Astrocyte of the hippocampus (primary cell): ENCODE measurements around the gene SAP30BP.

Experiments
- DNase-seq: peaks from one replicate; pipeline ENCODE4 v3.0.0; 2011; ENCODE audit warnings: low read depth, low spot score

SAP30BP gene

DNA sequence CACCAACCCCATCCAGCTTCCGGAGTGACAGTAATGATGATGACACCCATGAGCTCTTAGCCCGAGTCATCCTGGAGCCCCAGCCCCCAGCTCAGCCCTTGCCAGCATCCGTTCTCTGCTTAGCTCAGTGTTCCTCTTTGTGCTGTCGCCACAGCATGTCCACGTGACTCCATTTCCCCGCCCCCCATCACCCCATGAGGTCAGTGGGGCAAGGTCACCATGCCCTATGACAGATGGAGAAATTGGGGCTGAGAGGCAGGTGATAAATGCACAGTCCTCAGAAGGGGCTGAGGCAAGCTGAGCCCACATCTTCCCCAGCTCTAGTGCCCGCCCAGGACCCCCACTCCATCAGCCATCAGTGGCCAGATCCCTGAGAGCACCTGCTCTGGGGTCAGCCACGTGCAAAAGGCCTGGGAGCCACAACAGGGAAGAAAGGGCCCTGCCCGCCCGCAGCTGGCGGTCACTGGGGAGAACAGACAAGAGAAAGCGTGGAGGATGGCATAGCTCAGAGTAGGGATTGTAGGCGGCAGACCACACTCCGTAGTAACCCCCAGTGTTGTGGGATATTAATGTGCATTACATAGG lies 71.2 kb downstream of the SAP30BP start:
- no peak for DNase-seq

- DNase-seq = no peak
These were observed 72.0 kb downstream of the SAP30BP start for GRCh38 chr17:75739174-75739573.

- DNase-seq = no peak
These were observed 72.7 kb downstream of the SAP30BP start for GRCh38 chr17:75739801-75740200.

DNA sequence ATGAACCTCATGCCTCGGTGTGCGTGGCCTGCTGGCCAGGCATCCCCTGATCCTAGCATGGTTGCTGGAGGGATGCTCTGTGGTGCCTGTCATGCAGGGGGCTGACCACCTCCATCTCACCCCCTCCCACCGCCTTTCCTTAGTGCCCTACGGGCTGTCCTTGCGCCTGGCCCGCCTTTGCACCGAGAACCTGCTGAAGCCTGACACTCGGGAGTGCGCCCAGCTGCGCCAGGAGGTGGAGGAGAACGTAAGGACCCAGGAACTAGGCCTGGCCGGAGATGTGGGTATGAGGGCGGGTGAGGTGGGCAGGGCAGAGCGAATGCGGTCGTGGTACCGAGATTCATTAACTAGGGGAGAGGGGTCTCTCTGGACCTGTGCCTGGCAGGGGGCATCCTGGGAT lies 73.1 kb downstream of the SAP30BP start:
- no peak for DNase-seq

- no peak for DNase-seq
These were observed 73.5 kb downstream of the SAP30BP start for GRCh38 chr17:75740631-75741077.

GRCh38 chr17:75742337-75742736 lies 75.2 kb downstream of the SAP30BP start:
- no peak for DNase-seq

DNA sequence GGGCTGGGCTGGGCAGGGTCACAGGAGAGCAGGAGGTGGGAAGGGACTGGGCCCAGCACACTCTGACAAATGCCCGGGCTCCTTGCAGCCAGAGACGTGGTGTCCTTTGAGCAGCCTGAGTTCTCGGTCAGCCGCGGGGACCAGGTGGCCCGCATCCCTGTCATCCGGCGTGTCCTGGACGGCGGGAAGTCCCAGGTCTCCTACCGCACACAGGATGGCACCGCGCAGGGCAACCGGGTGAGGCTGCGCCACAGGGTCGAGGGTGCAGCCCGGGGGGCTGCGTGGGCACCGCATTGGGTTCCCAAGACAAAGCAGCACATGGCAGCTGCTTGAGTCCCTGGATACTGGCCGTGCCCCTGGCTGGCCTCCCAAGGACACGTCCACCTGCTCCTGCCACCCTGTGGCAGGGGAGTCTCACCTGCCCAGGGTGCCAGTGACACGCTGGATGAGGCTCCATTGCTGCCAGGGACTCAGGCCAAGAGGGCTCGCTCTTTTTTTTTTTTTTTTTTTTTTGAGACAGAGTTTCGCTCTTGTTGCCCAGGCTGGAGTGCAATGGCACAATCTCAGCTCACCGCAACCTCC lies 76.6 kb downstream of the SAP30BP start:
- DNase-seq = no peak

DNA sequence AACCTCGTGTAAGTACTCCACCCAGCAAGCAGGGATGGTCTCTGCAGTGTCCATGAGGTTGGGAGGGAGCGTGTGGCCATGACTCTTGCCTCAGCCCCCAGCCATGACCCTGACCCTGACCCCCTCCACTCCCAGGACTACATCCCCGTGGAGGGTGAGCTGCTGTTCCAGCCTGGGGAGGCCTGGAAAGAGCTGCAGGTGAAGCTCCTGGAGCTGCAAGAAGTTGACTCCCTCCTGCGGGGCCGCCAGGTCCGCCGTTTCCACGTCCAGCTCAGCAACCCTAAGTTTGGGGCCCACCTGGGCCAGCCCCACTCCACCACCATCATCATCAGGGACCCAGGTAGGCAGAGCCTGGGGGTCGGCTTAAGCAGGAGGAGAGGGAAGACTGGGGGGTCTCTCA lies 81.6 kb downstream of the SAP30BP start:
- no peak for DNase-seq

DNA sequence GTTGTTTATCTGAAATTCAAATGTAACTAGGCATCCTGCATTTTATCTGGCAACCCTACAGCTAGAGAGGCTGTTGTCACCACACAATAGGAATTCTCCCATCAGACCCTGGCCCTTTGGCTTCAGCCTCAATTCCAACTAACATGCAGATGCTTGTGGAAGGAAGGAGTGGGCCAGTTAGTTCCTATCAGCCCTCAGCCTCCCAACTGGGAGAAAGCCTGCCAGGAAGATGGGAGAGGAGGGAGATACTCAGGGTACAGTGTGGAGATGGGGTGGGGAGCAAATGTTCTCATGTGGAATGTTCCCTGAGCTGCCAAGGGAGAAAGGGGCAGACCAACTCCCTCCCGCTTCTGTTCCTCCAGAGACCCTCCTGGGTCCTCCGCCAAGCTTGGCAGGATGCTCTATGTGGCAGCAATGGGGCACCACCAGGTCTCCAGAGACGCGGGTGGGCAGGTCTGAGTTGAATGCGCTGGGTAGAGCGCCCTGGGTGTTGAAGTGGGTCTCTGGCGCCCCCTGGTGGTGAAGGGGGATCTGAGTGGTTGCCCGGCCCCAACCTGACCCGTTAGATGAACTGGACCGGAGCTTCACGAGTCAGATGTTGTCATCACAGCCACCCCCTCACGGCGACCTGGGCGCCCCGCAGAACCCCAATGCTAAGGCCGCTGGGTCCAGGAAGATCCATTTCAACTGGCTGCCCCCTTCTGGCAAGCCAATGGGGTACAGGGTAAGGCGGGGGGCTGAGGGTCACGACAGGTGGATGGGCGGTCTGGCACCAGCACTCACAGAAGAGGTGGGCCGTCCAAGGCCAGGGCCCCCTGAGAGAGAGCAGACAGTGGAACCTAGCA lies 82.6 kb downstream of the SAP30BP start:
- DNase-seq = peak; percentile 86

DNA sequence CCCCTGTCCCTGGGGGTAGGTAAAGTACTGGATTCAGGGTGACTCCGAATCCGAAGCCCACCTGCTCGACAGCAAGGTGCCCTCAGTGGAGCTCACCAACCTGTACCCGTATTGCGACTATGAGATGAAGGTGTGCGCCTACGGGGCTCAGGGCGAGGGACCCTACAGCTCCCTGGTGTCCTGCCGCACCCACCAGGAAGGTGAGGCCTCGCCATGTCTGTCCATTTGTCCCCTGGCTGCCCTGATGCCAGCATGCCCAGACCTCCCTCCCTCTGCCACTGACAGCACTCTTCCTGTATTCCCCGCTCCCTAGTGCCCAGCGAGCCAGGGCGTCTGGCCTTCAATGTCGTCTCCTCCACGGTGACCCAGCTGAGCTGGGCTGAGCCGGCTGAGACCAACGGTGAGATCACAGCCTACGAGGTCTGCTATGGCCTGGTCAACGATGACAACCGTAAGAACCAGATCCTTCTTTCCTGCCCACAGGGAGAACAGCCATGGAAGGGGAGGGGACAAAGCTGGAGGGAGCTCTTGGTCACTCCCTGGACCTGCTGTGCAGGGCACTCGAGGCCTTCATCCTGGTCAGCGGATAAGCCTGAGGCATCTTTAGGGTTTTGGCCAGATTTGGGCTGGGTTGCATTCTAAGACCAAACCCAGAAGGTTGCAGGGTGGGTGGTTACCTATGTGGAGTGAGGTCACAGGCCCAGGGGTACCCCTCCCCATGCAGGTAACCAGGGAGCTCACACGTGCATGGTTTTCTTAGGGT lies 83.7 kb downstream of the SAP30BP start:
- no peak for DNase-seq

DNA sequence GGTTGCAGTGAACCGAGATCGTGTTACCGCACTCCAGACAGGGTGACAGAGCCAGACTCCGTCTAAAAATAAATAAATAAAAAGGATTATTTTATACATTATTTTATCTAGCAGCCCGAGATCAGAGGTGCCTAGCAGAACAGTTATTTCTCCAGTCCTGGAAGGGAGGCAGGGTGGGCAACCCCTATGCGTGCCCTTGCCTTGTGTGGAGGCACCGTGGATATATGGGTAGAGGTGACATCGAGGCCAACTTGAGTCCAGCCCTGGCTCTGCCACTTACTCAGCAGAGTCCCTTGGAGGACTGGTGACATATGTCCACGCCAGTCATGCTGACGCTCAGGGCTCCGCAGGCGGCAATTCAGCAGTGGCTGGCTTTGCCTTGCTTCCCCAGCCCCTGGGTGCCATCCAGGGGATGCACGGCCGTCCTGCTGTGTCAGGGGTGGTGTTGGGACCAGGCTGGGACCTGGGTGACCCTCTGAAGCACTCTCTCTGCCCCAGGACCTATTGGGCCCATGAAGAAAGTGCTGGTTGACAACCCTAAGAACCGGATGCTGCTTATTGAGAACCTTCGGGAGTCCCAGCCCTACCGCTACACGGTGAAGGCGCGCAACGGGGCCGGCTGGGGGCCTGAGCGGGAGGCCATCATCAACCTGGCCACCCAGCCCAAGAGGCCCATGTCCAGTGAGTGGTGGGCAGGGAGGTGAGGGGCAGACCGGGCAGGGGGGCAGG lies 84.7 kb downstream of the SAP30BP start:
- no peak for DNase-seq

- DNase-seq = no peak
These were observed 85.2 kb downstream of the SAP30BP start for GRCh38 chr17:75752405-75752709.

- no peak for DNase-seq
These were observed 85.8 kb downstream of the SAP30BP start for GRCh38 chr17:75752802-75753513.

GRCh38 chr17:75753514-75754377 lies 86.6 kb downstream of the SAP30BP start:
- peak; percentile 79 for DNase-seq

GRCh38 chr17:75754378-75755204 lies 87.5 kb downstream of the SAP30BP start:
- DNase-seq = no peak

- no peak for DNase-seq
These were observed 88.2 kb downstream of the SAP30BP start for GRCh38 chr17:75755205-75755901.

GRCh38 chr17:75755990-75756389 lies 88.9 kb downstream of the SAP30BP start:
- no peak for DNase-seq

DNA sequence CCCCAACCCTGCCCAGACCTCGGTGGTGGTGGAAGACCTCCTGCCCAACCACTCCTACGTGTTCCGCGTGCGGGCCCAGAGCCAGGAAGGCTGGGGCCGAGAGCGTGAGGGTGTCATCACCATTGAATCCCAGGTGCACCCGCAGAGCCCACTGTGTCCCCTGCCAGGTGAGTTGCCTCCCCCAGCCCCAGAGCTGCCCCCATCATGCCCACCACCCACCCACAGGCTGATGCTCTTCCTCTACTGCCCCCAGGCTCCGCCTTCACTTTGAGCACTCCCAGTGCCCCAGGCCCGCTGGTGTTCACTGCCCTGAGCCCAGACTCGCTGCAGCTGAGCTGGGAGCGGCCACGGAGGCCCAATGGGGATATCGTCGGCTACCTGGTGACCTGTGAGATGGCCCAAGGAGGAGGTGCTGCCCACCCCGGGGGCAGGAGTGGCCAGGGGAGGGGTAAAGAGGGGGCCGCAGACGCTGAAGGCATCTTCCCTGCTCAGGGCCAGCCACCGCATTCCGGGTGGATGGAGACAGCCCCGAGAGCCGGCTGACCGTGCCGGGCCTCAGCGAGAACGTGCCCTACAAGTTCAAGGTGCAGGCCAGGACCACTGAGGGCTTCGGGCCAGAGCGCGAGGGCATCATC lies 89.4 kb downstream of the SAP30BP start:
- no peak for DNase-seq
